Neural progenitor cell (in vitro differentiated cells): ENCODE data around the gene PITPNC1. TPM values are rescaled to one million over a fixed set of nuclear protein-coding genes. Genes with fewer than 3 reads are reported as not detected.
"Not testable (repeated sequence)": the region's sequence is repeated elsewhere in the genome, so short reads cannot be mapped to it uniquely, and the experiment has no call there.

ENCODE experiments used
- DNase-seq: peaks from one replicate; pipeline ENCODE4 v3.0.0-alpha.2; 2016; ENCODE audit warnings: low spot score
- H2AFZ ChIP-seq: fragments of 200-600 bp; sonication (generic); replicated peaks from 2 replicates; pipeline ENCODE4 v1.6.1; 2016; ENCODE audit warnings: antibody characterized with exemption
- H3F3A ChIP-seq: fragments of 200-600 bp; sonication (generic); 2 replicates; pipeline ENCODE4 v1.6.1; 2016; ENCODE audit warnings: antibody characterized with exemption, low read depth
- H3K27ac ChIP-seq: fragments of 200-600 bp; sonication (generic); 2 replicates; pipeline ENCODE4 v1.5.1; 2016; ENCODE audit warnings: mild to moderate bottlenecking
- H3K27me3 ChIP-seq: fragments of 200-600 bp; sonication (generic); 2 replicates; pipeline ENCODE4 v1.6.1; 2016; ENCODE audit warnings: mild to moderate bottlenecking, moderate library complexity
- H3K36me3 ChIP-seq: fragments of 200-600 bp; sonication (generic); 2 replicates; pipeline ENCODE4 v1.5.1; 2016
- H3K4me1 ChIP-seq: fragments of 200-600 bp; sonication (generic); 2 replicates; pipeline ENCODE4 v1.6.1; 2016; ENCODE audit warnings: mixed run types
- H3K4me2 ChIP-seq: fragments of 200-600 bp; sonication (generic); 2 replicates; pipeline ENCODE4 v1.6.1; 2016
- H3K4me3 ChIP-seq: fragments of 200-600 bp; sonication (generic); 2 replicates; pipeline ENCODE4 v1.5.1; 2016
- H3K79me2 ChIP-seq: fragments of 200-600 bp; sonication (generic); 2 replicates; pipeline ENCODE4 v1.6.1; 2016; ENCODE audit warnings: low read depth
- H3K9ac ChIP-seq: fragments of 200-600 bp; sonication (generic); 2 replicates; pipeline ENCODE4 v1.6.1; 2016
- H3K9me3 ChIP-seq: fragments of 200-600 bp; sonication (generic); 2 replicates; pipeline ENCODE4 v1.5.1; 2016; ENCODE audit warnings: low read depth
- H4K20me1 ChIP-seq: fragments of 200-600 bp; sonication (generic); 2 replicates; pipeline ENCODE4 v1.6.1; 2016; ENCODE audit warnings: low read depth
- H3K27ac Mint-ChIP-seq: 3 replicates; pipeline ENCODE4 v1.8.0; 2021; ENCODE audit warnings: mixed read lengths
- H3K27me3 Mint-ChIP-seq: 2 replicates; pipeline ENCODE4 v1.8.0; 2022; ENCODE audit warnings: low read depth, mild to moderate bottlenecking, inconsistent platforms, moderate library complexity, mixed read lengths; ENCODE audit not compliant: insufficient read depth
- H3K36me3 Mint-ChIP-seq: 3 replicates; pipeline ENCODE4 v1.8.0; 2021; ENCODE audit warnings: mixed read lengths
- H3K4me1 Mint-ChIP-seq: 3 replicates; pipeline ENCODE4 v1.8.0; 2021; ENCODE audit warnings: mixed read lengths
- H3K4me3 Mint-ChIP-seq: 3 replicates; pipeline ENCODE4 v1.8.0; 2021; ENCODE audit warnings: mild to moderate bottlenecking, moderate library complexity, mixed read lengths
- H3K9me3 Mint-ChIP-seq: 3 replicates; pipeline ENCODE4 v1.8.0; 2020; ENCODE audit warnings: mixed read lengths
- EZH2 ChIP-seq: fragments of 200-600 bp; sonication (generic); IDR thresholded peaks from 2 replicates; pipeline ENCODE4 v1.6.1; 2017; ENCODE audit warnings: antibody characterized with exemption, mild to moderate bottlenecking, moderate library complexity
- EZH2phosphoT487 ChIP-seq: fragments of 200-600 bp; sonication (generic); IDR thresholded peaks from 2 replicates; pipeline ENCODE4 v1.6.1; 2017; ENCODE audit warnings: antibody characterized with exemption
- total RNA-seq: library from RNA; depleted of rRNA; stranded (reverse); fragments of >200 nt; gene quantifications from 2 replicates; pipeline ENCODE4 v1.2.3, GENCODE V29; 2015; ENCODE audit warnings: low replicate concordance
- TF ChIP-seq, protein P1 (sequence below): fragments of 200-600 bp; sonication (generic); IDR thresholded peaks from 2 replicates; pipeline ENCODE4 v1.5.1; 2017; ENCODE audit warnings: antibody characterized with exemption, mild to moderate bottlenecking

PITPNC1 gene
- total RNA-seq, 1 donor from 2014 or later, result 8.1 TPM

DNA sequence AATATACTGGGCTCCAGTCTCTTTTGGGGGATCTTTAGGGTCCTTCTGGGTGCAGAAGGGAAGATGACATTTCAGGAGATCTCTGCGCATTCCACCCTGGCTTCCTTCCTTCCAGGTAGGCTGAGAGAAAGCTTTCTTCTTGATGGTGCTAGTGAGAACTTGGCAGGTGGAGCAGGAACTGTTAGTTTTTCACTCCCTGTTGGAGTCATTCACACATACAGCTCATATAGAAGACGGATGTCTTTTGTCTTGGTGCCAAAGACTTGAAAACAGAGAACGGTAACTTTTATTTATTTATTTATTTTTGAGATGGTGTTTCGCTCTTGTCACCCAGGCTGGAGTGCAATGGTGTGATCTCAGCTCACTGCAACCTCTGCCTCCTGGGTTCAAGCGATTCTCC lies 43.9 kb downstream of the PITPNC1 start:
- no peak overlapping the region for H3K27ac ChIP-seq
- H3K9me3 ChIP-seq, result no peaks in the 10 kb centered on the region
- no peaks in the 10 kb centered on the region for H3K27me3 Mint-ChIP-seq
- H3K4me1 ChIP-seq, result no peaks in the 10 kb centered on the region
- no peaks in the 10 kb centered on the region for H4K20me1 ChIP-seq
- no peaks in the 10 kb centered on the region for H3K27me3 ChIP-seq
- TF ChIP-seq, protein P1, sequence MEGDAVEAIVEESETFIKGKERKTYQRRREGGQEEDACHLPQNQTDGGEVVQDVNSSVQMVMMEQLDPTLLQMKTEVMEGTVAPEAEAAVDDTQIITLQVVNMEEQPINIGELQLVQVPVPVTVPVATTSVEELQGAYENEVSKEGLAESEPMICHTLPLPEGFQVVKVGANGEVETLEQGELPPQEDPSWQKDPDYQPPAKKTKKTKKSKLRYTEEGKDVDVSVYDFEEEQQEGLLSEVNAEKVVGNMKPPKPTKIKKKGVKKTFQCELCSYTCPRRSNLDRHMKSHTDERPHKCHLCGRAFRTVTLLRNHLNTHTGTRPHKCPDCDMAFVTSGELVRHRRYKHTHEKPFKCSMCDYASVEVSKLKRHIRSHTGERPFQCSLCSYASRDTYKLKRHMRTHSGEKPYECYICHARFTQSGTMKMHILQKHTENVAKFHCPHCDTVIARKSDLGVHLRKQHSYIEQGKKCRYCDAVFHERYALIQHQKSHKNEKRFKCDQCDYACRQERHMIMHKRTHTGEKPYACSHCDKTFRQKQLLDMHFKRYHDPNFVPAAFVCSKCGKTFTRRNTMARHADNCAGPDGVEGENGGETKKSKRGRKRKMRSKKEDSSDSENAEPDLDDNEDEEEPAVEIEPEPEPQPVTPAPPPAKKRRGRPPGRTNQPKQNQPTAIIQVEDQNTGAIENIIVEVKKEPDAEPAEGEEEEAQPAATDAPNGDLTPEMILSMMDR, result no peak
- TF ChIP-seq EZH2phosphoT487, result no peak
- no peak for TF ChIP-seq EZH2
- H3K27ac Mint-ChIP-seq, result no peak overlapping the region
- peaks cover 3% of the 10 kb centered on the region for H3K36me3 Mint-ChIP-seq
- no peak overlapping the region for H3K9ac ChIP-seq
- DNase-seq, result no peak
- no peak overlapping the region for H3K4me3 ChIP-seq
- no peaks in the 10 kb centered on the region for H3K79me2 ChIP-seq
- no peaks in the 10 kb centered on the region for H3F3A ChIP-seq
- H3K4me2 ChIP-seq, result no peak overlapping the region
- no peaks in the 10 kb centered on the region for H3K36me3 ChIP-seq
- H3K9me3 Mint-ChIP-seq, result no peaks in the 10 kb centered on the region
- no peak overlapping the region for H2AFZ ChIP-seq
- H3K4me1 Mint-ChIP-seq, result peaks cover 6% of the 10 kb centered on the region
- no peak overlapping the region for H3K4me3 Mint-ChIP-seq

DNA sequence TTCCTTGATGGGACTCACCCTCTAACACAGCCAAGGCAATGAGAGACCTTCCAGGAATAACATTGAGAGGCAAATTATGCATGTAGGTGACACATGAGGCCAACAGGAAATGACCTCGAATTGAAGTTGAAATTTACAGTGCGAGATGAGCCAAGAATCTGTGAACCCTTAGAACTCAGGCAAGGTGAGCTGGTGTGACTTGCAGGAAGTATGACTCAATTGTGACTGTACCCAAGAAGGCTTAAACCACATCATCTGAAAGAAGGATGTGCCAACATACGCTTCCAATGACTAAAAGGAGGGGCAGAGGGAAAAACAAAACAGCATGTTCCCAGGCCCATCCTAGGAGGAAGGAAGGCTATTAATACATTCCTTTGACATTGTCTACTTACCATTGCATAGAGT lies 44.8 kb downstream of the PITPNC1 start:
- no peaks in the 10 kb centered on the region for H4K20me1 ChIP-seq
- H3K4me3 ChIP-seq, result no peak overlapping the region
- Mint-ChIP-seq H3K27ac (no peak overlapping the region), H3K4me1 (peaks cover 6% of the 10 kb centered on the region), H3K27me3 (no peaks in the 10 kb centered on the region), H3K9me3 (no peaks in the 10 kb centered on the region), H3K36me3 (peaks cover 6% of the 10 kb centered on the region), H3K4me3 (no peak overlapping the region)
- H3F3A ChIP-seq, result no peaks in the 10 kb centered on the region
- no peaks in the 10 kb centered on the region for H3K36me3 ChIP-seq
- H3K79me2 ChIP-seq, result no peaks in the 10 kb centered on the region
- H3K27me3 ChIP-seq, result no peaks in the 10 kb centered on the region
- DNase-seq, result no peak
- H3K9ac ChIP-seq, result no peak overlapping the region
- TF ChIP-seq EZH2 (no peak), EZH2phosphoT487 (no peak)
- TF ChIP-seq, protein P1, result no peak
- no peak overlapping the region for H3K27ac ChIP-seq
- no peaks in the 10 kb centered on the region for H3K4me1 ChIP-seq
- no peaks in the 10 kb centered on the region for H3K9me3 ChIP-seq
- H2AFZ ChIP-seq, result no peak overlapping the region
- H3K4me2 ChIP-seq, result no peak overlapping the region

DNA sequence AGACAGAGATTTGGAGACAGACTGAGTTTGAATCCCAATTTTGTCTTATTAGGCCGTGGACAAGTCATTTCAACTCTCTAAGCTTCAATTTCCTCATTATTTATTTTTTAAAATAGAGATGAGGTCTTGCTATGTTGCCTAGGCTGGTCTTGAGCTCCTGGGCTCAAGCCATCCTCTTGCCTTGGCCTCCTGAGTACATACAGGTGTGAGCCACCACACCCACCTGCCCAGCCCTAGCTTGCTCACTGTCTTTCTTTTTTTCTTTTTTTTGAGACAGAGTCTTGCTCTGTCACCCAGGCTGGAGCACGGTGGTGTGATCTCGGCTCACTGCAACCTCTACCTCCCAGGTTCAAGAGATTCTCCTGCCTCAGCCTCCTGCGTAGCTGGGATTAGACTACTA lies 45.2 kb downstream of the PITPNC1 start:
- H3K27ac Mint-ChIP-seq, H3K9me3 Mint-ChIP-seq, H2AFZ ChIP-seq, H3F3A ChIP-seq, H3K4me3 Mint-ChIP-seq, H4K20me1 ChIP-seq, H3K27me3 Mint-ChIP-seq, H3K9ac ChIP-seq, H3K36me3 ChIP-seq, H3K4me1 Mint-ChIP-seq, H3K4me1 ChIP-seq, H3K9me3 ChIP-seq, H3K27ac ChIP-seq, H3K27me3 ChIP-seq, DNase-seq, H3K36me3 Mint-ChIP-seq, H3K79me2 ChIP-seq, H3K4me3 ChIP-seq, H3K4me2 ChIP-seq: not testable (repeated sequence)

DNA sequence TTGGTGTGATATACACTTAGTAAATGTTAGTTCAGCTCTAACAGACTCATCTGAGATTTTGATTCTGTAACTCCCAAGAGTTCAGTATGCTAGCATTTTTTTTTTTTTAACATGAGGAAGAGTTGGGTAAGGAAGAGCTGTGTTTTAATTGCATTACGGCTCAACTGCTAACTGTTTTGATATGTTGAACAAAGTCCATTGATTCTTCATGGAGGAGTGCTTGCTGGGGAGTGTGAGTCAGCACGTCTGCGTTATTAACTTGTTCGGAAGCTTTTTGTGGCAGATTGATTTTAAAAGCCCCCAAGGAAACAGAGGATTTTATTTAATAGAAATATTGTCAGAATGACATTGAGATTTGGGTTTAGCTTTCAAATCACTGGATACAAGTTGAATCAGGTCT lies 45.8 kb downstream of the PITPNC1 start:
- Mint-ChIP-seq H3K9me3 (no peaks in the 10 kb centered on the region), H3K27ac (peak overlapping the region; percentile 66)

More for the DNA sequence above, 45.8 kb downstream of the PITPNC1 start:
- Histone ChIP-seq H3K27me3 (no peaks in the 10 kb centered on the region), H3K79me2 (no peaks in the 10 kb centered on the region), H3K4me3 (no peak overlapping the region), H2AFZ (no peak overlapping the region), H3K4me1 (no peaks in the 10 kb centered on the region), H3F3A (no peaks in the 10 kb centered on the region), H3K4me2 (no peak overlapping the region), H3K27ac (no peak overlapping the region), H3K9ac (no peak overlapping the region), H3K36me3 (no peaks in the 10 kb centered on the region), H3K9me3 (no peaks in the 10 kb centered on the region), H4K20me1 (no peaks in the 10 kb centered on the region)
- DNase-seq, result no peak
- peaks cover 10% of the 10 kb centered on the region for H3K4me1 Mint-ChIP-seq
- TF ChIP-seq EZH2 (no peak), EZH2phosphoT487 (no peak)
- TF ChIP-seq, protein P1, result no peak
- no peak overlapping the region for H3K4me3 Mint-ChIP-seq
- H3K36me3 Mint-ChIP-seq, result peaks cover 6% of the 10 kb centered on the region
- H3K27me3 Mint-ChIP-seq, result no peaks in the 10 kb centered on the region
